Mucosa of descending colon (tissue), 3 donors: Measurements from ENCODE around the gene CHPF. TPM values are rescaled to one million over a fixed set of nuclear protein-coding genes. Genes with fewer than 3 reads are reported as not detected.
A peak's percentile ranks its signal among the peaks of the same experiment; 100 is the strongest.

Source experiments
- ATAC-seq: fragments of 200-7000 bp; cut with Tn5 transposase; one replicate; pipeline ENCODE4 v1.9.1; 2020; ENCODE audit warnings: mild to moderate bottlenecking, moderate library complexity
- DNase-seq, 3 donors: peaks; one replicate each; pipeline ENCODE4 v3.0.0-alpha.2; 2020
- H3K36me3 ChIP-seq: fragments of 200-600 bp; one replicate; pipeline ENCODE4 v1.8.0; 2021; ENCODE audit warnings: low read depth, mild to moderate bottlenecking
- H3K4me1 ChIP-seq: fragments of 200-600 bp; one replicate; pipeline ENCODE4 v1.8.0; 2021; ENCODE audit warnings: low read depth, mild to moderate bottlenecking
- H3K4me3 ChIP-seq: fragments of 200-600 bp; one replicate; pipeline ENCODE4 v1.8.0; 2021; ENCODE audit warnings: mild to moderate bottlenecking
- H3K9me3 ChIP-seq: fragments of 200-600 bp; one replicate; pipeline ENCODE4 v1.8.0; 2021; ENCODE audit warnings: mild to moderate bottlenecking
- intact Hi-C, 2 donors: fragments of 100-400 bp; cut with DNase I in 1 of 2; cut with micrococcal nuclease in 1 of 2; formaldehyde crosslinking; loops; one replicate each; pipeline versions ENCODE4 v1.11.0 to v1.11.1; 2022; cut with DNase I, micrococcal nuclease
- total RNA-seq, 3 donors: library from RNA; stranded (reverse); fragmentation: NEBNext Ultra II Directional in 2 of 3; extraction: Animal tissue kit (Norgen Biotek cat#: 25700) in 2 of 3; gene quantifications; one replicate each; pipeline versions ENCODE4 v1.2.1 to v1.2.4, GENCODE V29; 2021 to 2023
- TF ChIP-seq, protein P1 (sequence below): fragments of 200-600 bp; IDR thresholded peaks from one replicate; pipeline ENCODE4 v1.8.0; 2022; ENCODE audit warnings: antibody characterized with exemption, mild to moderate bottlenecking
- donor health status: DM: no; HTN: no; CAD: no; lungs with moderate emphysema.
- donor health status: DM: no; HTN: no; CAD: no.
- donor health status: DM: no; HTN: yes; CAD: no.

Gene CHPF
- total RNA-seq, 3 donors from 2014 or later, result 19.4 to 25.9 (median 20.5) TPM

DNA sequence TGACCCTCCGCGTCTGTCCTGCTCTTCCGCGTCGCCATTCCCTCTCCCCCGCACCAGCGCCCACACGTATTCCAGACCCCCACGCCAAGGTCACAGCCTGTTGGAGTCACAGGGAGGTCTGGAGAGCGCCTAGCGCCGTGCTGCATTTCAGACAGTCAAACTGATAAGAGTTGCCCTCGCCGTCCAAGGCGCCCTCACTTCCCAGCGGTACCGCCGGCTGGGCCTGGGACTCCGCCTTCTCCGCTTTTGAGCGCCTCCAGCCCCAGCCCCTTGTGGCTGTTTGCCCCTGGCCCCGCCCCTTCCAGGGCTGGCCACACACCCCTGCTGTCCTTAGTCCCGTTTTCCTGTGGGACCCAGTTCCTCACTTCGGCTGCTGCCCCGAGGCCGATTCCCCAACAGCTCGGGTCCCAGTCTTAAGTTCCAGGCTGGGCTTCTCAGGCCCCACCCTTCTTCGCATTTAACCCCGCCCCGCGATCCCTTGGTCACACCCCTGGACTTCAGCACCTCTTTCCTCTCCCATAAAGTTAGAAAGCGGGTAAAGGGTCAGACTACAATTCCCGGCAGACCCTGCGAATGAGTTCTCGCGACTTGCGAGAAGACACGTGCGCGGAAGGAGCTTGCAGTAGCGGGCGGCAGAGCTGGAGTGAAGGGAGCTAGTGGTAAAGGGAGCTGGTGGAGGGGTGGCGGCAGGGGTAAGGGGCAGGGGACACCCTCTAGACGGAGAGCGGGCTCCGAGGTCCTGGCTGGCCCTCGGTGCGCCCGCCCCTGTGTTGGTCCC, 45.1 kb downstream of the CHPF start, which contains the start of gene GMPPA:
TSS of gene GMPPA (plus strand) at position 612 of the 778 bp plus-strand sequence. CDS start 1,085 bp downstream, outside the sequence.
- TF ChIP-seq, protein P1, sequence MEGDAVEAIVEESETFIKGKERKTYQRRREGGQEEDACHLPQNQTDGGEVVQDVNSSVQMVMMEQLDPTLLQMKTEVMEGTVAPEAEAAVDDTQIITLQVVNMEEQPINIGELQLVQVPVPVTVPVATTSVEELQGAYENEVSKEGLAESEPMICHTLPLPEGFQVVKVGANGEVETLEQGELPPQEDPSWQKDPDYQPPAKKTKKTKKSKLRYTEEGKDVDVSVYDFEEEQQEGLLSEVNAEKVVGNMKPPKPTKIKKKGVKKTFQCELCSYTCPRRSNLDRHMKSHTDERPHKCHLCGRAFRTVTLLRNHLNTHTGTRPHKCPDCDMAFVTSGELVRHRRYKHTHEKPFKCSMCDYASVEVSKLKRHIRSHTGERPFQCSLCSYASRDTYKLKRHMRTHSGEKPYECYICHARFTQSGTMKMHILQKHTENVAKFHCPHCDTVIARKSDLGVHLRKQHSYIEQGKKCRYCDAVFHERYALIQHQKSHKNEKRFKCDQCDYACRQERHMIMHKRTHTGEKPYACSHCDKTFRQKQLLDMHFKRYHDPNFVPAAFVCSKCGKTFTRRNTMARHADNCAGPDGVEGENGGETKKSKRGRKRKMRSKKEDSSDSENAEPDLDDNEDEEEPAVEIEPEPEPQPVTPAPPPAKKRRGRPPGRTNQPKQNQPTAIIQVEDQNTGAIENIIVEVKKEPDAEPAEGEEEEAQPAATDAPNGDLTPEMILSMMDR, result no peak
- intact Hi-C loops, result no loop called here
- Histone ChIP-seq H3K4me1 (peaks cover 25% of the 10 kb centered on the region), H3K4me3 (peak within 1 kb of the TSS; percentile 37), H3K36me3 (no peaks in the 10 kb centered on the region), H3K9me3 (no peaks in the 10 kb centered on the region)
- DNase-seq (peak; percentile 97 to 98 (median 98)), ATAC-seq (peak; percentile 92)

DNA sequence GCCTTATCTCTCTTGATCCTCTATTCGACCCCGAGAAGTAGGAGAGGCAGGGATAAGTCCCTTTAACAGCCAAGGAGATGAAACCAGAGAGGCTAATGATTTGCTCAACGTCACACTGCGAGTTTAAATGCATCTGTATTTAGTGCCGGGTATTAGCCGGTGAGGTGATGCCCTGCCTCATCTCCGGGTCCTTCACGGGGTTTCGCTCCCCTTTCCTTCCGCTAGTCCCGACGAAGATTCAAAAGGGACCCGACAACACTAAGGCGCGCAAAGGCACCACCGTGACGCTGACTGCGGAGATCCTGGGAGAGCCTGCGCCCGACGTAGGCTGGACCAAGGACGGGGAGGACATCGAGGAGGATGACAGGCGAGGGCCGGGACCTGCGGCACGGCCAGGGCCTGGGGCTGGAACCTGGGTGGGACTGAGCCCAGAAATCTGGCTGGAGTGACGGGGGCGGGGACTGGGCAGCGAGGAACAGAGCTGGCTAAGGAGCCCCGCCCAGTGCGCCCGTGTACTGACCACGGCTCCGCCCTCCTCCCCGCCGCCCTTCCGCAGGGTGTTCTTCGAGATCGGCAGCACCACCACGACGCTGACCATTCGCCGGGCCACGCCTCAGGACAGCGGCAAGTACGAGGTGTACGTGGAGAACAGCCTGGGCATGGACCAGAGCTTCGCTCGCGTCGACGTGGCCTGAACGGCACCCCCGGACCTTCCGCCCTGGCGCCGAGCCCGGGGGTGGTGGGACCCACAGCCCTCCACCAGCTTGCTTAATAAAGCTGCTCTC, 45.9 kb downstream of the CHPF start:
- H3K4me1 ChIP-seq, result peaks cover 25% of the 10 kb centered on the region
- TF ChIP-seq, protein P1, result no peak

DNA sequence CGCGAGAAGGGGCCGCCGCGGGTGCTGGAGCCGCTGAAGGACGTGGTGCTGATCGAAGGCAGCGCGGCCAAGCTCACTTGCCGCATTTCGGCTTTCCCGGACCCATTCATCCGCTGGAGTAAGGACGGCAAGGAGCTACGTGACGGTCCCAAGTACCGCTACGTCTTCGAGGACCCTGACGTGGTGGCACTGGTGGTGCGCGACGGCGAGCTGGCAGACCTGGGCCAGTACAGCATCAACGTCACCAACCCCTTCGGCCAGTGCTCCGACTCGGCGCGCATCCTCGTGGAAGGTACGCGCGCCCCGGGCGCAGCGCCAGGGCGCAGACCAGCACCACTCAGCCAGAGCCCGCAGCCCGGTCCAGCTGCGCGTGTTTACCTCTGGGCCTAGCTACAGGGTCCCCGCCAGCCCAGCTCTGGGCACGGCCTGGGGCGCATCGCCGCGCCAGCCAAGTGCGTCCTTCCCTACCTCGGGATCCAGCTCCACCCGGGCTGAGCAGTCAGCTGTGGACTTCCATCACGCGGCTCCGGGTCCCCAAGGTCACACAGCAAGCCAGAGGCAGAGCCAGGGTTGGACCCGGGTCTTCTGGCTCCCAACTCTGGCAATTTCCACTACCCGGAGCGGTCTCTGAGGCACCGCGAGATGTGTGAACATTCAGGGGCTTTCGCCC, 46.6 kb downstream of the CHPF start:
- DNase-seq (peak in 2 of 3 donors; percentile 28 to 57), ATAC-seq (no peak)
- H3K36me3 ChIP-seq, result no peaks in the 10 kb centered on the region
- H3K4me3 ChIP-seq, result no peak overlapping the region
- peaks cover 25% of the 10 kb centered on the region for H3K4me1 ChIP-seq
- TF ChIP-seq, protein P1, result no peak
- H3K9me3 ChIP-seq, result no peaks in the 10 kb centered on the region
- intact Hi-C loops, result no loop called here

More for the DNA sequence above, 45.9 kb downstream of the CHPF start:
- H3K36me3 ChIP-seq, result no peaks in the 10 kb centered on the region
- no peaks in the 10 kb centered on the region for H3K9me3 ChIP-seq
- DNase-seq (peak; percentile 94 to 96 (median 95)), ATAC-seq (peak; percentile 82)
- intact Hi-C loops, result no loop called here
- peak overlapping the region; percentile 37 for H3K4me3 ChIP-seq

DNA sequence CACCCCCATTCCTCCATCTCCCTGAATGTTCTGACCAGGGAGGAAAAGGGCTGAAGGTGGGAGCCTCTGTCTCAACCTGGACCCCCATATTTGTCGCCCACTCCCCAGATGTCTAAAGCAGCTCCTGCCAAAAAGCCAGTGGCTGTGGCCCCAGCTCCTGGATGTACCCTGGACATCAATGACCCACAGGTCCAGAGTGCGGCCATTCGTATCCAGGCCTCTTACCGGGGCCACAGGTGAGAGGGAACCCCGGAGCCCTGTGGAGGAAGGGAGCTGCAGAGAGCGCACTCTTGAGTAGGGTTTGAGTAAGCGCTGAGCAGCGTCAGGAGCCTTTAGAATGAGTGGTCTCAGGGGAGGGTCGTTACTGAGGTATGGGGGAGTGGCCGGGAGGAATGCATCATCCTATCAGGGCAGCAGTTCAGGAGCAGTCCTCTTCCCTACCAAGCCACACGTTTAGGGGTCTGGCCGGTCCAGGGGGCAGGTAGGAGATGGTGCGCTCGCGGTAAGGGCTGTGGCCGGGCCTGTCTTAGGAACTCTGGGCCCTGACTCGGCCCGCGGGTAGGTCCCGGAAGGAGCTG, 47.3 kb downstream of the CHPF start:
- Histone ChIP-seq H3K4me1 (peaks cover 25% of the 10 kb centered on the region), H3K9me3 (no peaks in the 10 kb centered on the region), H3K4me3 (no peak overlapping the region), H3K36me3 (no peaks in the 10 kb centered on the region)
- TF ChIP-seq, protein P1, result no peak
- intact Hi-C loops, result no loop called here
- no peak for ATAC-seq
- DNase-seq, result no peak

DNA sequence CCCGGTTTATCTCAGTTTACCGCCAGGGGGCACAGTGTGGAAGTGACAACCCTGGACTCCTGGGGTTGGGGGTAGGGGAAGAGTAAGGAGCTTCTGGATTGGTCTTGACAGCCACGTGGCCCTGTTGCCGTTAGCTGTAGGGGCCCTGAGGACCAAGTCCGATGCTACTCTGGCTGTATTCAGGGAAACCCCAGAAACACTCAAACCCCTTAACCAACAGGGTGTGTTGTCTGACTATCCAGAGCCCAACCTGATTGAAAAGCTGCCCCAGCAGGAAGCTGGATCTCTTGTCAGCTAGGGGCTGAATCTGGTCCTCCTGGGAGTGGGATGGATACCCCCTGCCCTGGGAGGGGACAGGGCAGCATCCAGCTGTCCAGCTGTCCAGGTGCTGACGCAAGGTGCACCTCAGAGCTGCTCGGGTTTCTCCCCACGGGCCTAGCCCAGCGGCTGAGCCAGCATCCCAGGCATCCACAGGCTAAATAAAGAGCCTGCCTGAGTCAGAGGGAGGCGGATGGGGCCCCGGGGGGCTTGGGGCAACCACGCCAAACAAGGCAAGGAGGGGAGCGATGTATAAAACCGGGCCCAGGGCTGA, 48.0 kb downstream of the CHPF start:
- intact Hi-C loops, result no loop called here
- DNase-seq (peak in 2 of 3 donors; percentile 59 to 67), ATAC-seq (no peak)
- Histone ChIP-seq H3K36me3 (no peaks in the 10 kb centered on the region), H3K9me3 (no peaks in the 10 kb centered on the region), H3K4me1 (peaks cover 25% of the 10 kb centered on the region), H3K4me3 (no peak overlapping the region)
- TF ChIP-seq, protein P1, result peak; percentile 25
